BJ (cell line): Measurements from ENCODE around the gene AGPAT3. TPM values are rescaled to one million over a fixed set of nuclear protein-coding genes. Genes with fewer than 3 reads are reported as not detected.

ENCODE experiments used
- CTCF ChIA-PET: fragments of 350-600 bp; formaldehyde crosslinking; extraction: SDS; loops from one replicate; lab custom pipeline; 2021; ENCODE audit warnings: antibody characterized with exemption, inconsistent platforms; lab: Yijun Ruan, JAX
- POLR2A ChIA-PET: fragments of 300-600 bp; sonication (Branson Sonifier 250); formaldehyde crosslinking; extraction: SDS; loops from one replicate; lab custom pipeline; 2021; ENCODE audit warnings: antibody characterized with exemption; lab: Charles Lee
- DNase-seq: peaks from one replicate; pipeline ENCODE4 v3.0.0-alpha.2; 2011; ENCODE audit warnings: low read depth
- H3K27me3 ChIP-seq: 2 replicates; pipeline ENCODE4 v1.6.0; 2011; ENCODE audit warnings: low read length; ENCODE audit not compliant: control insufficient read depth, insufficient read depth
- H3K36me3 ChIP-seq: 2 replicates; pipeline ENCODE4 v1.5.1; 2011; ENCODE audit warnings: low read length; ENCODE audit not compliant: control insufficient read depth, insufficient read depth
- H3K4me3 ChIP-seq: 2 replicates; pipeline ENCODE4 v1.5.1; 2011; ENCODE audit warnings: low read depth, mild to moderate bottlenecking, control low read depth, low read length
- polyA plus RNA-seq: library from polyadenylated mRNA; depleted of rRNA; stranded (reverse); fragments of >200 nt; gene quantifications from 2 replicates; pipeline ENCODE4 v1.2.3, GENCODE V29; 2011
- TF ChIP-seq, protein P1 (sequence below): IDR thresholded peaks from 2 replicates; pipeline ENCODE4 v1.5.1; 2011; ENCODE audit warnings: low read depth, mild to moderate bottlenecking, control low read depth, inconsistent platforms, low read length, moderate library complexity; ENCODE audit not compliant: insufficient read depth

The AGPAT3 gene
- polyA plus RNA-seq, 1 experiment: 68.5 TPM

DNA sequence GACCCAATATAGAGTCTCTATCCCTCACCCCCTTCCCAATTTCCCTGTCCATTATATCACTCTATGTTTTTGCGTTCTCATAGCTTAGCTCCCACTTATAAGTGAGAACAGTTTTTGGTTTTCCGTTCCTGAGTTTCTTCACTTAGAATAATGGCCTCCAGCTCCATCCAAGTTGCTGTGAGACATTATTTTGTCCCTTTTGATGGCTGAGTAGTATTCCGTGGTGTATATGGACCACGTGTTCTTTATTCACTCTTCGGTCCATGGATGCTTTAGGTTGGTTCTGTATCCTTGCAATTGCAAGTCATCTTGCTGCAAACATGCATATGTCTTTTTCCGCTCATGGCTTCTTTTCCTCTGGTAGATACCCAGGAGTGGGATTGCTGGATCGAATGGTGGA, 54.3 kb downstream of the AGPAT3 start:
- POLR2A ChIA-PET: no interaction called here
- H3K36me3 ChIP-seq: peaks cover 2% of the 10 kb centered on the region; the same call in 1 of the 2 replicates
- CTCF ChIA-PET: interaction anchor here (1.6 kb wide), 1 partner anchor 15 kb away, joined by 4 read pairs; no protein-coding TSS in a partner anchor
- TF ChIP-seq, protein P1, sequence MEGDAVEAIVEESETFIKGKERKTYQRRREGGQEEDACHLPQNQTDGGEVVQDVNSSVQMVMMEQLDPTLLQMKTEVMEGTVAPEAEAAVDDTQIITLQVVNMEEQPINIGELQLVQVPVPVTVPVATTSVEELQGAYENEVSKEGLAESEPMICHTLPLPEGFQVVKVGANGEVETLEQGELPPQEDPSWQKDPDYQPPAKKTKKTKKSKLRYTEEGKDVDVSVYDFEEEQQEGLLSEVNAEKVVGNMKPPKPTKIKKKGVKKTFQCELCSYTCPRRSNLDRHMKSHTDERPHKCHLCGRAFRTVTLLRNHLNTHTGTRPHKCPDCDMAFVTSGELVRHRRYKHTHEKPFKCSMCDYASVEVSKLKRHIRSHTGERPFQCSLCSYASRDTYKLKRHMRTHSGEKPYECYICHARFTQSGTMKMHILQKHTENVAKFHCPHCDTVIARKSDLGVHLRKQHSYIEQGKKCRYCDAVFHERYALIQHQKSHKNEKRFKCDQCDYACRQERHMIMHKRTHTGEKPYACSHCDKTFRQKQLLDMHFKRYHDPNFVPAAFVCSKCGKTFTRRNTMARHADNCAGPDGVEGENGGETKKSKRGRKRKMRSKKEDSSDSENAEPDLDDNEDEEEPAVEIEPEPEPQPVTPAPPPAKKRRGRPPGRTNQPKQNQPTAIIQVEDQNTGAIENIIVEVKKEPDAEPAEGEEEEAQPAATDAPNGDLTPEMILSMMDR: no peak
- no peak for DNase-seq
- no peaks in the 10 kb centered on the region for H3K27me3 ChIP-seq
- H3K4me3 ChIP-seq: no peak overlapping the region

DNA sequence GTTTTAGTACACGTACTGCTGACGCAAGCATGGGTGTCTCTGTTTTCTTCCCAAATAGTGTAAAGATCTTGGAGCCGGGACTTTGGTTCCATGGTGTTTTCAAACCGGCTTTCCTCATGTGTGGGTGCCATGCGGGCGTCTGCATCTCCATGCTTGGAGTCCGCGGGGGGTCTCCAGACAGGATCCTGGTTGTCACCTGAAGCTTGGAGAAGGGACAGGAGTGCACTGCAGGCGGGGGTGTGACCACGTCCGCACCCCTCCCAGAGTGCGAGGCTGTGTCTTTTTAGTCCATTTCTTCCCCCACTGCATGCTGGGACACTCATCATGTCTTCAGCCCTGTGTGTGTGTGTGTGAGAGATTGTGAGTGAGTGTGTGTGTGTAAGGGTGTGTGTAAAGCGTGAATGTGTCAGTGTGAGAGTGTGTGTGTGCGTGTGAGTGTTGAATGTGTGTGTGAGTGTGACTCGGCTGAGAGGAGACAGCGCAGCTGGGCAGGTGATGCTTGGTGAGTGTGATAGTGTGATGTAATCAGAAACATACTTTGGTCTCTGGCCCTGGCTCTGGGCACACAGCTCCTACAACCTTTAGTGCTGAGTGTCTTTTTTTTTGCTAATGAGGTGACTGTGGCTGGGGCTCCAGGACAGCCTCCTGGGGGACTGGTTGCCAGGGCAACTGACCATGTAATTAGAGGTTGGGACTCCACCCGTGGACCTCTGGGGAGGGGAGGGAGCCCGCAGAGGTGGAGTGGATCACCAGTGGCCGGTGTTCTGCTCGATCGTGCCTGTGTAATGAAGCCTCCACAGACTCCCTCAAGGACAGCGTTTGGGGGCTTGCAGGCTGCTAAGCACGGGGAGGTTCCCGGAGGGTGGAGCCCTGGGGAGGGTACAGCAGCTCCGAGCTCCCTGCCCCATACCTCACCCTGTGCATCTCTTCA, 55.1 kb downstream of the AGPAT3 start:
- Histone ChIP-seq H3K27me3 (no peaks in the 10 kb centered on the region), H3K4me3 (no peak overlapping the region), H3K36me3 (peaks cover 5% of the 10 kb centered on the region; the same call in 1 of the 2 replicates)
- ChIA-PET CTCF (interaction anchor here (0.6 to 1.6 kb wide), 2 partner anchors 18 to 20 kb away, joined by 3 to 5 read pairs; no protein-coding TSS in a partner anchor), POLR2A (no interaction called here)
- TF ChIP-seq, protein P1: no peak
- DNase-seq: no peak

DNA sequence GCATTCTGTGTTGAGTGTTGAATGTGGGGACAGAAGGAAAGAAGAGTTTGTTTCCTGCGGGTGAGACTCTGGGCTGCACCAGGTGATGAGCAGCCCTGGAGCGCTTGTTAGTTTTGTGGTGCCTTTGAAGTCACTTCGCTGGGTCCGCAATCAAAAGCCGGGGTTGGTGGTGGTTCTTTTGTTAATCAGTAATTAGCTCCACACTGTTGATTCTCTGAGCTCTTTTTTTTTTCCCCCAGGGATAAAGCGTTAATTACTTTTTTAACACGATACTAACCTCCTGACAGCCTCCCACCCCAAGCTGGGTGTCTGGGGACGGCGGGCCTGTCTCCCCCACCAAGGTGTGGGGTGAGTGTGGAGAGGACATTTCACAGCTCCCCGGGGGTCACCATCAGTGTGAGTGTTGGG, 56.6 kb downstream of the AGPAT3 start:
- TF ChIP-seq, protein P1: no peak
- Histone ChIP-seq H3K4me3 (no peak overlapping the region), H3K27me3 (no peaks in the 10 kb centered on the region), H3K36me3 (peaks cover 9% of the 10 kb centered on the region; the same call in 1 of the 2 replicates)
- no peak for DNase-seq
- POLR2A ChIA-PET: no interaction called here
- CTCF ChIA-PET: interaction anchor here (0.8 kb wide), 1 partner anchor 12 kb away, joined by 3 read pairs; no protein-coding TSS in a partner anchor

DNA sequence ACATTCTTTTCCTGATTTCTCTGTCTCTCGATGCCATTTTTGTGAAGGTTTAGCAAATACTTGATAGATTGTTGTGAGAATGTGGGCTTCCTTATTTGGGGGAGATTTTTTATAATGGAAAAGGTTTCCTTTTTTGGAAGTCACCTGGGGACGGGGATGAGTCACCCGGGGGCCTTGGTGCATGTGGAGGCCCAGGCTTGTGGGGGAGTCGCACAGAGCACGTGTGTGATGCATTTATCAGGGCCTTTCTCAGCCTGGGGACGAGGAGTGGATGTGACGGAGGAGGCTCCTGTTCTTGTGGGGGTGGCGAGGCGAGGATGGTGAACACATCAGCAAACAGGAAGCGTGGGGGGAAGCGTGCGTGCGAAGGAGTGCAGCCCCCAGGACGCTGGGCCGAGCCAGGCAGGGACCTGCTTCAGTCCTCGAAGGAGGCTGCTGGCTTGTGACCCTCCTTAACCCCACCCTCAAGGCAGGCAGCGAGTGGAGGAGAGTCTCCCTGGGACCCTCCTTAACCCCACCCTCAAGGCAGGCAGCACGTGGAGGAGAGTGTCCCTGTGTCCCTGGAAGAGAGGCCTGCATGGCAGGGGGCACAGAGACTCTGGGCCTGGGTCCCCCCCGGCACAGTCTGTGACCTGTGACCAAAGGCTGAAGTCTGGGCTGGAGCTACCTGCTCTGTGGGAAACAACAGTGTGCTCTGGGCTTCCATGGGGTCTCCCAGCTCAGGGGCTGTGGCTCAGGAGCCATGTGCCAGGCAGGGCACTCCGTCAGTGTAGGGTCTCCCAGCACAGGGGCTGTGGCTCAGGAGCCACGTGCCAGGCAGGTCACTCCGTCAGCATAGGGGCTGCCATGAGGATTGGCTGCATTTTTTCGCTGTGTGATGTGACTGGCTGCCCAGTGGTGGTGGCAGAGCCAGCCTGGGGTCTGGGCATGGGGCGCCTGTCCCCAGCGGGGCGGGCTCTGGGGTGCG, 57.2 kb downstream of the AGPAT3 start:
- TF ChIP-seq, protein P1: no peak
- ChIA-PET CTCF (interaction anchor here (0.8 kb wide), 1 partner anchor 11 kb away, joined by 3 read pairs; no protein-coding TSS in a partner anchor), POLR2A (no interaction called here)
- peaks cover 7% of the 10 kb centered on the region; the same call in 1 of the 2 replicates for H3K36me3 ChIP-seq
- no peak for DNase-seq
- no peaks in the 10 kb centered on the region for H3K27me3 ChIP-seq
- no peak overlapping the region for H3K4me3 ChIP-seq
